ENCODE measurements around the gene KLHL21.

Gene KLHL21

DNA sequence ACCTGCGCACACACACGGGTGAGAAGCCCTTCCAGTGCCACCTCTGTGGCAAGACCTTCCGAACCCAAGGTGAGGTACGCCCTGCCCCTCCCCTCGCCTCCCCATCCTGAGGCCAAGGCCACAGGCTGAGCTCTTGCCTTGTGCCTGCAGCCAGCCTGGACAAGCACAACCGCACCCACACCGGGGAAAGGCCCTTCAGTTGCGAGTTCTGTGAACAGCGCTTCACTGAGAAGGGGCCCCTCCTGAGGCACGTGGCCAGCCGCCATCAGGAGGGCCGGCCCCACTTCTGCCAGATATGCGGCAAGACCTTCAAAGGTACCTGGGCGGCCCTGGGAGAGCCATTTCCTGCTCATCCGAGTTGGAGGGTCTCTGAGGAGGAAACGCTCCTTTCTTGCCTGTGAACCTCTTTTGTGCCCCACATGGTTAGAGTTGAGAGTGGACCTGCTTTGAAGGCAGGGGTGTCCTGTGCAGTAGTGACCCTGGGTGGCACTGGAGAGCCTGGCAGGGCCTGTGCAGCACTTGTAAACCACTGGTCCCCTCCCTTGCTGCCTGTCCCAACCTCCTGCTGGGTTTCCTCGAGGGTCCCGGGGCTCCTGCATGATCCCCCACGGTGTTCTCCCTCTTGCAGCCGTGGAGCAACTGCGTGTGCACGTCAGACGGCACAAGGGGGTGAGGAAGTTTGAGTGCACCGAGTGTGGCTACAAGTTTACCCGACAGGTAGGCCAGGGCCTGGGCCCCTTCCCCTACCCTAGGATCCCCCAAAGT, 14.4 kb downstream of the KLHL21 start:
- DNase-seq (ENCODE audit: low spot score in 2 of 2) (no peak), ATAC-seq (ENCODE audit: low read depth) (no peak)
- Mint-ChIP-seq H3K36me3 (peaks cover 5% of the 10 kb centered on the region), H3K27me3 (no peaks in the 10 kb centered on the region), H3K27ac (no peak overlapping the region), H3K4me3 (no peak overlapping the region), H3K4me1 (peaks cover 18% of the 10 kb centered on the region), H3K9me3 (no peaks in the 10 kb centered on the region)

GRCh38 chr1:6587261-6588005, 15.2 kb downstream of the KLHL21 start:
- peaks cover 19% of the 10 kb centered on the region for H3K4me1 Mint-ChIP-seq
- DNase-seq (ENCODE audit: low spot score in 2 of 2) (no peak), ATAC-seq (ENCODE audit: low read depth) (no peak)
- H3K4me3 Mint-ChIP-seq: no peak overlapping the region
- peak overlapping the region; percentile 38 for H3K27ac Mint-ChIP-seq
- H3K9me3 Mint-ChIP-seq: no peaks in the 10 kb centered on the region
- H3K27me3 Mint-ChIP-seq: no peaks in the 10 kb centered on the region
- H3K36me3 Mint-ChIP-seq: peaks cover 5% of the 10 kb centered on the region

DNA sequence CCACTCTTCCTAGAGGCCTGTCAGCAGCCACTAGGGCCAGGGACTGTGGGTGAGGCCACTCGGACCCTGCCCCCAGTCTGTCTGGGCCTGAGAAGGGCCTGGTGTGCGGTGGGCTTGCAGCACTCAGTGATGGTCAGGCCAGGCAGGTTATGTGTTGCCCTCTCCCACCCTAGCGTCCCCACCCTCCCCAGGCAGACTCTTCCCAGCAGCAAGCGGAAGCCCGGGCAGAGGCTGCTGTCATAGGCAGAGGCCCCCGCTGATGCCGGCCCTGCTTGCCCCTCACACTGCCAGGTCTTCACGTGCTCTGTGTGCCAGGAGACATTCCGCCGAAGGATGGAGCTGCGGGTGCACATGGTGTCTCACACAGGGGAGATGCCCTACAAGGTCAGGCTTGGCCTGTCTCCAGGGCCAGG, 16.3 kb downstream of the KLHL21 start:
- Mint-ChIP-seq H3K4me1 (peaks cover 28% of the 10 kb centered on the region), H3K36me3 (peaks cover 5% of the 10 kb centered on the region), H3K9me3 (no peaks in the 10 kb centered on the region), H3K27me3 (no peaks in the 10 kb centered on the region), H3K27ac (no peak overlapping the region), H3K4me3 (no peak overlapping the region)
- ATAC-seq (ENCODE audit: low read depth): no peak
- no peak for DNase-seq (ENCODE audit: low spot score in 2 of 2)

DNA sequence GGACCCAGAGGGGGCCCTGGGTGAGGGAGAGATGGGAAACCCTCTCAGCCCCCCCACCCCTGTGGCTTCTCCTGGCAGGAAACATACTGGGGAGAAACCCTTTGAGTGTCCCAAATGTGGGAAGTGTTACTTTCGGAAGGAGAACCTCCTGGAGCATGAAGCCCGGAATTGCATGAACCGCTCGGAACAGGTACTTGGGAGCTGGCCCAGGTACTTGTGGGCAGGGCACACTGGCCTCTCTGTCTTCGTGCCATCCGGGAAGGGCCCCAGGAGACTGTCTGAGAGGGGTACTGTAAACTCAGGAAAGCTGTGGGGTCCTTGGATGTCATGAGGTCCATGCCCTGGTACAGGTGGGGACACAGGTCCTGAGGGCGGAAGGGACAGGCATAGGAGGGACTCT, 16.8 kb downstream of the KLHL21 start:
- no peak for ATAC-seq (ENCODE audit: low read depth)
- no peak for DNase-seq (ENCODE audit: low spot score in 2 of 2)
- Mint-ChIP-seq H3K27me3 (no peaks in the 10 kb centered on the region), H3K4me1 (peaks cover 29% of the 10 kb centered on the region), H3K4me3 (no peak overlapping the region), H3K9me3 (no peaks in the 10 kb centered on the region), H3K36me3 (peaks cover 5% of the 10 kb centered on the region), H3K27ac (no peak overlapping the region)

GRCh38 chr1:6585081-6585722, 17.5 kb downstream of the KLHL21 start:
- H3K9me3 Mint-ChIP-seq: no peaks in the 10 kb centered on the region
- no peaks in the 10 kb centered on the region for H3K27me3 Mint-ChIP-seq
- no peak overlapping the region for H3K4me3 Mint-ChIP-seq
- no peak overlapping the region for H3K27ac Mint-ChIP-seq
- H3K36me3 Mint-ChIP-seq: peaks cover 5% of the 10 kb centered on the region
- H3K4me1 Mint-ChIP-seq: peaks cover 34% of the 10 kb centered on the region
- DNase-seq (ENCODE audit: low spot score in 2 of 2) (no peak), ATAC-seq (ENCODE audit: low read depth) (no peak)

GRCh38 chr1:6584126-6585080, 18.3 kb downstream of the KLHL21 start:
- no peak for ATAC-seq (ENCODE audit: low read depth)
- no peaks in the 10 kb centered on the region for H3K27me3 Mint-ChIP-seq
- peaks cover 34% of the 10 kb centered on the region for H3K4me1 Mint-ChIP-seq
- H3K4me3 Mint-ChIP-seq: peak overlapping the region; percentile 48
- no peaks in the 10 kb centered on the region for H3K9me3 Mint-ChIP-seq
- H3K36me3 Mint-ChIP-seq: peaks cover 3% of the 10 kb centered on the region
- DNase-seq (ENCODE audit: low spot score in 2 of 2): no peak
- peak overlapping the region; percentile 28 for H3K27ac Mint-ChIP-seq

DNA sequence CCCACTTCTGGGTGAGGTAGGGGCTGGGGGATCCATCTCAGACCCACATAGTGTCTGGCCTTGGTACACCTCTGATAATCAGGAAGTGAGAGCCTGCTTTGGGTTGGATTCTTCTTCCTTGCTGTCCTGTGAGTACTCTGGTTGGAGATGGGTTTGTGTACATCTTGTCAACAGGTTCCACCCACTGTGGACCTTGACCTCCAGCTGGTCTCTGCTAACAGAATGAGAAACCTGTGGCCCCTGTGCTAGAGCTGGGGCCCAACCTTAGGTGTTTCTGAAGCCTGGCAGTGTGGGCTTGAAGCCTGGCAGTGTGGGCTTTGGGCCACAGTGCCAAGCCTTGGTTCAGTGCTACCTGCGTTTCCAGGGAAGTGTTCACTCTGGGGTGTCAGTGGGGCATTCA, 20.3 kb downstream of the KLHL21 start:
- H3K9me3 Mint-ChIP-seq: no peaks in the 10 kb centered on the region
- DNase-seq (ENCODE audit: low spot score in 2 of 2): no peak
- ATAC-seq (ENCODE audit: low read depth): no peak
- peak overlapping the region; percentile 45 for H3K27ac Mint-ChIP-seq
- H3K4me1 Mint-ChIP-seq: peaks cover 30% of the 10 kb centered on the region
- peak overlapping the region; percentile 44 for H3K4me3 Mint-ChIP-seq
- no peaks in the 10 kb centered on the region for H3K27me3 Mint-ChIP-seq
- no peaks in the 10 kb centered on the region for H3K36me3 Mint-ChIP-seq

GRCh38 chr1:6581561-6582305, 20.9 kb downstream of the KLHL21 start:
- H3K4me1 Mint-ChIP-seq: peaks cover 29% of the 10 kb centered on the region

GRCh38 chr1:6580593-6581409, 21.9 kb downstream of the KLHL21 start:
- DNase-seq (ENCODE audit: low spot score in 2 of 2) (peak in 1 of 2 donors; percentile 26), ATAC-seq (ENCODE audit: low read depth) (no peak)
- H3K9me3 Mint-ChIP-seq: no peaks in the 10 kb centered on the region
- H3K4me1 Mint-ChIP-seq: peaks cover 29% of the 10 kb centered on the region
- H3K27me3 Mint-ChIP-seq: no peaks in the 10 kb centered on the region
- no peaks in the 10 kb centered on the region for H3K36me3 Mint-ChIP-seq
- H3K4me3 Mint-ChIP-seq: peak overlapping the region; percentile 99
- peak overlapping the region; percentile 99 for H3K27ac Mint-ChIP-seq

More at GRCh38 chr1:6581561-6582305, 20.9 kb downstream of the KLHL21 start:
- ATAC-seq (ENCODE audit: low read depth) (no peak), DNase-seq (ENCODE audit: low spot score in 2 of 2) (no peak)
- Mint-ChIP-seq H3K27me3 (no peaks in the 10 kb centered on the region), H3K9me3 (no peaks in the 10 kb centered on the region), H3K27ac (peak overlapping the region; percentile 99), H3K36me3 (no peaks in the 10 kb centered on the region), H3K4me3 (peak overlapping the region; percentile 41)

GRCh38 chr1:6580119-6580592, 22.5 kb downstream of the KLHL21 start:
- Mint-ChIP-seq H3K4me1 (peaks cover 28% of the 10 kb centered on the region), H3K36me3 (no peaks in the 10 kb centered on the region), H3K4me3 (peak overlapping the region; percentile 99), H3K9me3 (no peaks in the 10 kb centered on the region), H3K27me3 (no peaks in the 10 kb centered on the region), H3K27ac (peak overlapping the region; percentile 99)
- DNase-seq (ENCODE audit: low spot score in 2 of 2) (no peak), ATAC-seq (ENCODE audit: low read depth) (peak; percentile 33)

DNA sequence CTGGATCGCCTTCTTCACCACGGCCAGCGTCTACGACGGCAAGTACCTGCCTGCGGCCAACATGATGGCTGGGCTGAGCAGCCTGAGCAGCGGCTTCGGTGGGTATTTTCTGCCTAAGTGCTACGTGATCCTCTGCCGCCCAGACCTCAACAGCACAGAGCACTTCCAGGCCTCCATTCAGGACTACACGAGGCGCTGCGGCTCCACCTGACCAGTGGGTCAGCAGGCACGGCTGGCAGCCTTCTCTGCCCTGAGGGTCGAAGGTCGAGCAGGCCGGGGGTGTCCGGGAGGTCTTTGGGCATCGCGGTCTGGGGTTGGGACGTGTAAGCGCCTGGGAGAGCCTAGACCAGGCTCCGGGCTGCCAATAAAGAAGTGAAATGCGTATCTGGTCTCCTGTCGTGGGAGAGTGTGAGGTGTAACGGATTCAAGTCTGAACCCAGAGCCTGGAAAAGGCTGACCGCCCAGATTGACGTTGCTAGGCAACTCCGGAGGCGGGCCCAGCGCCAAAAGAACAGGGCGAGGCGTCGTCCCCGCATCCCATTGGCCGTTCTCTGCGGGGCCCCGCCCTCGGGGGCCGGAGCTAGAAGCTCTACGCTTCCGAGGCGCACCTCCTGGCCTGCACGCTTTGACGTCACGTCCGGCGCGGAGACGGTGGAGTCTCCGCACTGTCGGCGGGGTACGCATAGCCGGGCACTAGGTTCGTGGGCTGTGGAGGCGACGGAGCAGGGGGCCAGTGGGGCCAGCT, 23.1 kb downstream of the KLHL21 start, which contains the start of gene ZBTB48:
ZBTB48 (plus strand) TSS at position 621 of the 745 bp plus-strand sequence. CDS start 616 bp downstream, outside the sequence.
- Mint-ChIP-seq H3K9me3 (no peaks in the 10 kb centered on the region), H3K36me3 (no peaks in the 10 kb centered on the region), H3K4me1 (peaks cover 22% of the 10 kb centered on the region)

More for the DNA sequence above, 23.1 kb downstream of the KLHL21 start, which contains the start of gene ZBTB48:
- peak within 1 kb of the TSS; percentile 99 for H3K27ac Mint-ChIP-seq
- DNase-seq (ENCODE audit: low spot score in 2 of 2) (peak; percentile 92 to 94), ATAC-seq (ENCODE audit: low read depth) (peak; percentile 97)
- peak within 1 kb of the TSS; percentile 99 for H3K4me3 Mint-ChIP-seq
- H3K27me3 Mint-ChIP-seq: no peaks in the 10 kb centered on the region
